Measurements from ENCODE around the gene RASSF3. TPM values are rescaled to one million over a fixed set of nuclear protein-coding genes. Genes with fewer than 3 reads are reported as not detected.

RASSF3 gene
- total RNA-seq, 2 donors from 2014 or later, result 13.5 to 21.3 TPM

DNA sequence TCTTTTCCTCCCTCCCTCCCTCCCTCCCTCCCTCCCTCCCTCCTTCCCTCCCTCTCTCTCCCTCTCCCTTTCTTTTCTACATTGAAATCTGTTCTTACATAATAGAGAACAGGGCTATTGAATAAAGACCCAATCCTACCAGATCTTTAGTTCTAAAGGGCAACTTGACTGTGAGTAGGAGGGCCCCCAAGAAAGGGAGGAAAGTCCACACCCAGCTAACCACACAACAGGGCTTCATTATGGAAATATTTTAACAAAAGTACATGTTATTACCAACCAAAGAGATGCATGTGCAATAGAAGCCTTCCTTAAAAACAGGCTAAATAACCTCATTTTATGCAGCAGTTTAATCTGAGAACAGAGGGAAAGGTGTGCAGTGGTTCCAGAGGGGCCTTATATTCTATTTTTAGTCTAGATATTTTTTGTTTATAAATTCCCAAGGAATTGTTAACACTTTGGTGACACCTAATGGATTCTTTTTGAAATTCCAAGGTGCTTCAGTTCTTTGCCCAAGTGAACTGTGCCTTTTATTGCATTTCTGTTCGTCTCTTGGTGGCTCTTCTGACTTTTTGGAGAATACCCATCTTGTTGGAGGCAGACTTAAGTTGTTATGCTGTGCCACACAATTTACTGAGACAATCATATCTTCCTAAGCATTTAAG lies 85.9 kb downstream of the RASSF3 start:
- H3K36me3 ChIP-seq (replicated peaks in 1 of 2; ENCODE audit: insufficient read depth in 1 of 2, low read depth in 2 of 2), result peaks cover 0 to 3% of the 10 kb centered on the region in 2 donors
- 17 to 24% methylated on average over 1 of the region's 1 CpG for WGBS, 2 donors
- H3K4me3 ChIP-seq, result no peak overlapping the region
- H3K27ac ChIP-seq, result peak overlapping the region in 1 of 4 donors; percentile 13
- intact Hi-C loops (cut with DNase I), result no loop called here
- TF ChIP-seq, protein P1, sequence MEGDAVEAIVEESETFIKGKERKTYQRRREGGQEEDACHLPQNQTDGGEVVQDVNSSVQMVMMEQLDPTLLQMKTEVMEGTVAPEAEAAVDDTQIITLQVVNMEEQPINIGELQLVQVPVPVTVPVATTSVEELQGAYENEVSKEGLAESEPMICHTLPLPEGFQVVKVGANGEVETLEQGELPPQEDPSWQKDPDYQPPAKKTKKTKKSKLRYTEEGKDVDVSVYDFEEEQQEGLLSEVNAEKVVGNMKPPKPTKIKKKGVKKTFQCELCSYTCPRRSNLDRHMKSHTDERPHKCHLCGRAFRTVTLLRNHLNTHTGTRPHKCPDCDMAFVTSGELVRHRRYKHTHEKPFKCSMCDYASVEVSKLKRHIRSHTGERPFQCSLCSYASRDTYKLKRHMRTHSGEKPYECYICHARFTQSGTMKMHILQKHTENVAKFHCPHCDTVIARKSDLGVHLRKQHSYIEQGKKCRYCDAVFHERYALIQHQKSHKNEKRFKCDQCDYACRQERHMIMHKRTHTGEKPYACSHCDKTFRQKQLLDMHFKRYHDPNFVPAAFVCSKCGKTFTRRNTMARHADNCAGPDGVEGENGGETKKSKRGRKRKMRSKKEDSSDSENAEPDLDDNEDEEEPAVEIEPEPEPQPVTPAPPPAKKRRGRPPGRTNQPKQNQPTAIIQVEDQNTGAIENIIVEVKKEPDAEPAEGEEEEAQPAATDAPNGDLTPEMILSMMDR (IDR thresholded peaks at IDR 0.05), result peak in 6 of 7 experiments; percentile 13 to 56 (median 46)
- no peak for TF ChIP-seq POLR2A (IDR thresholded peaks at IDR 0.05)
- no peaks in the 10 kb centered on the region for H3K9me3 ChIP-seq
- DNase-seq, result no peak
- H3K27me3 ChIP-seq, result no peaks in the 10 kb centered on the region
- H3K4me1 ChIP-seq, result peaks cover 5% of the 10 kb centered on the region
- no peak for ATAC-seq

DNA sequence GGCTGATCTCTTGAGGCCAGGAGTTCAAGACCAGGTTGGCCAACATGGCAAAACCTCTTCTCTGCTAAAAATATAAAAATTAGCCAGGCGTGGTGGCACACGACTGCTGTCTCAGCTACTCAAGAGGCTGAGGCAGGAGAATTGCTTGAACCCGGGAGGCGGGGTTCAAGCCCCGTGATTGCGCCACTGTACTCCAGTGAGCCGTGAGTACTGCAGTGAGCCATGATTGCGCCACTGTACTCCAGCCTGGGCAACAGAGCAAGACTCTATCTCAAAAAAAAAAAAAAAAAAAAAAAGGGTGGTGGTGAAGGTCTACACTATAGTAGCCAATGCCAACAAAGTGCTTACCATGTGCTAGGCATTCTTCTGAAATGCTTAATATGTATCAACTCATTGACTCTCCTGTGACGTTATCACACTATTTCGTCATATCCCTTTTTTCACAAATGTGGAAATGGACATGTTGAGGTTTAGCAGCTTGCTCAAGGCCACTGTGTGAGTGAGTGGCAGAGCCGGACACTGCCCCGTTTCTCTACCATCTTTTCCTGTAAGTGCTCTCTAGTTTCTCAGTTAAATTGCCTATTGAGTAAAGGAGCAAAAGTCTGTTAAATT lies 89.3 kb downstream of the RASSF3 start:
- H3K27ac ChIP-seq, result no peak overlapping the region
- H3K27me3 ChIP-seq, result no peaks in the 10 kb centered on the region
- TF ChIP-seq, protein P1 (IDR thresholded peaks at IDR 0.05), result no peak
- no peak for TF ChIP-seq POLR2A (IDR thresholded peaks at IDR 0.05)
- H3K9me3 ChIP-seq, result no peaks in the 10 kb centered on the region
- no peak for ATAC-seq
- intact Hi-C loops (cut with DNase I), result loop anchor here (5.0 kb wide), 1 partner anchor 147 kb away; no protein-coding TSS in a partner anchor
- peaks cover 0 to 3% of the 10 kb centered on the region in 2 donors for H3K36me3 ChIP-seq (replicated peaks in 1 of 2; ENCODE audit: insufficient read depth in 1 of 2, low read depth in 2 of 2)
- DNase-seq, result peak in 1 of 4 donors; percentile 30
- peaks cover 5% of the 10 kb centered on the region for H3K4me1 ChIP-seq
- WGBS, 2 donors, result 74 to 83% methylated on average over 12 of the region's 12 CpGs
- no peak overlapping the region for H3K4me3 ChIP-seq

DNA sequence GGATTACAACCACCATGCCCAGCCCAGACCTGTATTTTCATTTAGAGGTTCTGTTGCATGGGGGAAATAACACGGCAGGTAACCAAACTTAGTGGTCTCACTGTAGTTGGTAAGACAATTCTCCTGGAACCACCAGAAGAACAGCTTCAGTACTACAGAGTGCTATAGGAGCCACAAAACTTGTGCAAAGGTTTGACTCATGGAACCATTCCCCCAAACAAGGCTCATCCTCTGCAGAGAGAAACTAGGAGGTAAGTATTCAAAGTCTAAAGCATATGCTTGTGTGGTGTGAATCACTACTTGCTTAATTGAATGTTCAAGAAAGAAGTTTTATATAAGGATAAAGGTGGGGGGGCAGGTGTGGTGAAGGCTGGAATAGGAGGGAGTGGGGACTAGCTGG lies 90.2 kb downstream of the RASSF3 start:
- DNase-seq (no peak), ATAC-seq (no peak)
- Histone ChIP-seq H3K4me1 (peaks cover 5% of the 10 kb centered on the region), H3K4me3 (no peak overlapping the region), H3K36me3 (replicated peaks in 1 of 2; ENCODE audit: insufficient read depth in 1 of 2, low read depth in 2 of 2) (no peaks in the 10 kb centered on the region), H3K9me3 (no peaks in the 10 kb centered on the region), H3K27ac (no peak overlapping the region), H3K27me3 (no peaks in the 10 kb centered on the region)
- intact Hi-C loops (cut with DNase I), result loop anchor here (5.0 kb wide), 1 partner anchor 148 kb away; no protein-coding TSS in a partner anchor
- TF ChIP-seq POLR2A (IDR thresholded peaks at IDR 0.05), result no peak
- TF ChIP-seq, protein P1 (IDR thresholded peaks at IDR 0.05), result no peak
- 75 to 94% methylated on average over 1 of the region's 1 CpG for WGBS, 2 donors

DNA sequence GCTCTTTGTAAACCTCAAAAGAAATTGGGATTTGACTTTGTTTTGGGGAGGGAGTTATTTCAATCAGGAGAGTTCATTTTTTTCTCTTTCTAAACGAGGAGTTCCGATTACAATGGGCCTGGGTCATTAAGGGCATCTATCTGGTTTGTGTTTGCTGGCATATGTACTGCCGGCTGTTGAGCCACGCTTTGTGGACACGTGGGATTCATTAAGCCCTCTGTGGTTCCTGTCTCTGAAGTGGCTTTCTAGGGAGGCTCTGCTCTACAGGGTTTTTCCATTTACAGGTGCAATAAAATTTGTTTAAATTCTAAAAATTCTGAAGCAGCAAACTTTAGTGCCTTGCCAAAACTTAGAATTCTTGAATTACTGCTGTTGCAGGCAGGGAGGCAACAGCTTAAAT lies 91.0 kb downstream of the RASSF3 start:
- H3K4me1 ChIP-seq, result peaks cover 3% of the 10 kb centered on the region
- no peaks in the 10 kb centered on the region for H3K9me3 ChIP-seq
- DNase-seq (no peak), ATAC-seq (no peak)
- H3K27me3 ChIP-seq, result no peaks in the 10 kb centered on the region
- H3K36me3 ChIP-seq (replicated peaks in 1 of 2; ENCODE audit: insufficient read depth in 1 of 2, low read depth in 2 of 2), result no peaks in the 10 kb centered on the region
- WGBS, 2 donors, result 64 to 65% methylated on average over 5 of the region's 5 CpGs
- intact Hi-C loops (cut with DNase I), result loop anchor here (5.0 kb wide), 1 partner anchor 149 kb away; no protein-coding TSS in a partner anchor
- no peak overlapping the region for H3K27ac ChIP-seq
- TF ChIP-seq POLR2A (IDR thresholded peaks at IDR 0.05), result no peak
- TF ChIP-seq, protein P1 (IDR thresholded peaks at IDR 0.05), result no peak
- H3K4me3 ChIP-seq, result no peak overlapping the region

Measured in body of pancreas (tissue), 4 donors.